Measurements from ENCODE around the gene STK24.

Gene STK24

DNA sequence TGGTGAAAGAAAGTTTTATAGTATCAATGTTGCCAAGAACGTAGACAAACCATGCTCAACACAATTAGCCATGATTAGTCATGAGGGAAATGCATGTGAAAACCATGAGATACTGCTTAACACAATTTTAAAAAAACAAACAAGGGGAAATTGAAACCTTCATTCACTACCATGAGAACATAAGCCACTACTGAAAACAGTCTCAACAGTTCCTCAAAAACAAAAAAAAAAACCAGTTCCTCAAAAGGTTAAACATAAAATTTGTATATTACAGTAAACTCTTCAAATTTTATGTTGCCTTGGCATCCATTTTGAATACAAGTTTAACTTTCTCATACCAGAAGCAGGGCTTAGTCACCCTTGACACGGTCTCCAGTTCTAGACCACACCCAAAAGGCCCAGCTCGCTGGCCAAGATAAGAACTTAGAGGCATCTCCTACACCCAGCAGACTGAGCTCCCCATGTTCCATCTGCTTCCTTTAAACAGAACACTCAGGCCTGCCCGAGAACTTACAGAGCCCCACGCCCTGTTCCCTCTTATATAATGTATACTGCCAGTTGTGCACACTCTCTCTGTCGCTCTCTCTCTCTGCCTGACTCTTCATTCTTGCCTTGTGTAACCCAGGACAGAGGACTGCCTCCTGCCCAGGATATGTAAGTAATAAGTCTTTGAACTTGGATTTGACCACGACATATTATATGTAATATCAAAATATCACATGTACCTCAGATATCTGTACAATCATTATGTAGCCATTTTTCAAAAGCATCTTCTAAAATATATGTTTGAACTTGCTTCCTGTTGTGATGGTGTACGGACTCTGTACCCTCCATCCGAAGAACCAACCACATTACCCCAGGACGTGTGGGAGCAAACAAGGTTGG is 67.4 kb downstream of the STK24 start:
- DNase-seq (ENCODE audit: low spot score): no peak

DNA sequence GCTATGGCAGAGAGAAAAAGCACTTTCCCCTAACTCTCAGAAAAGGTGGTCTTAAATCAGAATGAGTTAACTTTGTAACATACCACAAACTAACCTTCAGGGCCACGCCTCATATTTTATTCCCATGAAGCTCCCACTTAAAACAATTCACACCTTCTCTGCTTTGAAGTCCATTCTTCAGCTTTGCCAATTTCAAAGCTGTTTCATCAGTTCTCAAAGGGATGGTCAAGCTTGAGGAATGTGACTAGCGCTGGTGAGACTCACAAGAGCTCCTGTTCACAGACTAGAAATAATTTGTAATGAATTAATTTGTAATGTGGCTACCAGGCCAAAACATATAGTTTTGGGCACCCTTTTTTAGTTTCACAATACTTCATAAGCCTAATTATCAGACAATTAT is 68.2 kb downstream of the STK24 start:
- DNase-seq (ENCODE audit: low spot score): no peak

DNA sequence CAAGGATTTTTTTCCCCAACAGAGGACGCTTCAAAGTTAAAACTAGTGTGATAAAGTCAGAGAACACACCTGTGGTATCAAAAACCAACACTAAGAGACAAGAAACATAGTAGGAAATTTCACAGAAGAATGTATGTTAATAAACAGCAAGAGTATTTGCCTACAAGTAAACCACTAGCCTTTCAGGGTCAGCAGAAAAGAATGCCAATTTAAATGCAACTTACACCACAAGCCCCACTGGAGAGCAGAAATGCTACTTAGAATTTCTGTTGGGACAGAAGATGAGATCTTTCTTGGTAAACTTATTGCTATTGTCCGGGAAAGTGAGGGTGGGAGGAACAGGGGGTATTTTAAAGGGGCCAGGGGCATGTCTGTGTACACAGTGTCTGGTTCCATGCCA is 68.6 kb downstream of the STK24 start:
- no peak for DNase-seq (ENCODE audit: low spot score)

DNA sequence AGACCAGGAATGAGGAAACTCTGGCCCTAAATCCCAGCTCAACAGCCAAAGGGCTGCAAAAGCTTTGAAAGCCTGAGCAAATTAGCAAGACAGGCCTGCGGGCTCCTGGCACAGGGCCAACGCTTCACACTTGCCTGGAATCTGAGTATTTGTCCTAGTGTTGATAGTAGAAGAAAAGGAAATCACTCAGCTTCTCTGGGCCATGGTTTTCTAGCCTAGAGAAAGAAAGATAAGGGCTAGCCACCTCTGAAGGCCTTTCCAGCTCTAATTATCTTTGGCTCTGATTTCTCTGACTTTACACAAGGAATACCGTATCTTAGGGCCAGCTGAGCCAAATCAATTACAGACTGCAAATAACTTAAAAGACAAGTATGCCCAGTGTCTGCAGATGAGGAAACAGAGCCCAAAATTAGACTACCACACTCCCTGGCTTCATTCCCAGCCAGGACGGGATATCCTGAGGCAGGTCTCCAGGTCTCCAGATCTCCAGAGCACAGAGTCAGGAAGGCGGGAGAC is 69.6 kb downstream of the STK24 start:
- DNase-seq (ENCODE audit: low spot score): no peak

DNA sequence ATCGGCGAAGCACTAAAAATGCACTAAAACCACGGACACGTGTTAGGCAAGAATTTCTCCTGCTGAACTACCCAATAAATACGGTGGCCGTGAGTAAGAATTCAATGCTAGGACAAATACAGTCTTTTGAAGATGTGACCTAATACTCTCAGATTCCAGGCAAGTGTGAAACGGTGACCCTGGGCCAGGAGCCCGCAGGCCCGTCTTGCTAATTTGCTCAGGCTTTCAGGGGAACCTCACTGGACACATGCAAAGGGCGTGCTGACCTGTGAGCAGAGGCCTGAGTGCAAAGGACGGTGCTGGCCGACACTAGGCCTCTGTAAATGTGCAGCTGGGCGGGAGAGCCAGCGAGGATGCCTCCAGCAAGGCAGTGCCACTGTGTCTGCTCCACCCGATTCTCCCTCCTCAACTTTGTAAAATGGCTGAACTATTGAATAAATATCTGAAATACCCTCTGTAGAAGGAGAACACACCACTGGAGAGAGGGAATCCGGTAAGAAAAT is 70.1 kb downstream of the STK24 start:
- no peak for DNase-seq (ENCODE audit: low spot score)

DNA sequence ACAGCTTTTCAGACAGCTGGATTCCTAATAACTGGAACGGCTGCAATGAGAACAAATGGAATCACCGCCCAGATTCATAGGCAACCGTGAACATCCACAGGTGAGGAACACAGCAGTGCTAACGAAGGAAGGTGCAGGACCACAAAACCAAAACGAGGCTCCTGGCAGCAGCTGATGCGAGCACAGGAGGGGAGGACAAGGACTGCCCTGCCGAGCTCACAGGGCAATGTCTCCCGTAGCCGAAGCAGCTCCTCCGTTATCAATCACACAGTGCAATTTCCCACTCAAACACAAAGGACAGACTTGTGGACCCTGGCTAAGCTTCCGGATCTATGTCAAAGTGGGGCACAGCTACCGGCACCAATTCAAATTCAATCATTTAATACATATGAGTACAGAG is 70.6 kb downstream of the STK24 start:
- DNase-seq (ENCODE audit: low spot score): no peak

DNA sequence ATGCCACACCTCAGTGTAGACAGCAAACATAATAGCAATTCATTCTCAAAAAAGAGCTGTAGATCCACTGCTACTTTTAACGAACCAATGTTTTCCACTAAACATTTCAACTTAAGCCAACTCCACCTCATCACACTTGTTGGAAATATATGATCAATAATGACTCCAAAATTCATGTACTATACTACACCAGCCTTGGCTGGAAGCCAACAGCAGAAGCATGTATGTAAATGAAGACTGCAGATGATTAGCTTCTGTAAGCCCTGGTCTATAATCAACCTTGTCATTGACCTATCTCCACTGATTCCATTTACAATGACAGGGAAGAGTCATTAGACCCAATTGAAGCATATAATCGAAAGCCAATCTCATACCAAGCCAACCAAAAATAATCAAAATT is 71.7 kb downstream of the STK24 start:
- DNase-seq (ENCODE audit: low spot score): no peak

DNA sequence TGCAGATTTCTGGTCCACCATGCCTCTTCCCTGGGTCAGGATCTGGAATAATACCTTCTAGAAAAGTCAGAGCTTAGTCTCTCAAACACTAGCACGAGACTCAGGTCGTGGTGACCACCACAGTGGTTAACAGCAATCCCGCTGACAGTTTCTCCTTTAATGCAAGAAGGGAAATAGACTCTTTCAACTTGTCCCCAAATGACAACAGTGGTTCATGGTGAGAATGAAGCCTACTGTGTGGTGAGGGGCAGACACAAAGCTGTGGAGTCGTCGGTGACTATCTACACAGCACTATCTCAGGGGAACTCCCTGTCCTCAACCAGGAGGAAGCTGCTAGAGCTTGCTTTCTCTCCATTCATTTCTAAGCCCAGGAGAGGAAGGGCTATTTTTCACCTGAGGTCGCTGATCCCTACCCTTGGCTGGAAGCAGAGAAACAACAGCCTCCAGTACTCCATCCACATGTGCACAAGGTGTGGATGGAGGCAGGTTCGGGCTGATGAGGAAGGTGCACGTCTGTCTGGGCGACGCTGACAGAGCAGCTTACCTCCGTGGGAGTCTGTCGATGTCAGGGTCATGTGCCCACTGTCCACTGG is 72.4 kb downstream of the STK24 start:
- no peak for DNase-seq (ENCODE audit: low spot score)

DNA sequence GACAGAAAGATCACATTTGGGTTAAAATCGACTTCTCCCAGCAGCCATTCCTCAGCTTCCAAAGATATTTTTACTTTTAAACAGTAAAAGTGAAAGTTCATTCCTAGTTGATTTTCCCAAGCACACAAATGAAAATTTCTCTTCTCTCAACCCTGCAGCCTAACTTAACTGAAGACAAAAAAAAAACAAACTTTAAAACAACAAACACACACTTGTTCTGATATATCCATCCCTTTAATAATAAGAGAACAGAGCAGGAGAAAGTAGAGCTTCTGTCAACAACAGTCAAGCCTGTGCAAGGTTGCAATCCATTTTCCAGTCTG is 72.9 kb downstream of the STK24 start:
- DNase-seq (ENCODE audit: low spot score): no peak

DNA sequence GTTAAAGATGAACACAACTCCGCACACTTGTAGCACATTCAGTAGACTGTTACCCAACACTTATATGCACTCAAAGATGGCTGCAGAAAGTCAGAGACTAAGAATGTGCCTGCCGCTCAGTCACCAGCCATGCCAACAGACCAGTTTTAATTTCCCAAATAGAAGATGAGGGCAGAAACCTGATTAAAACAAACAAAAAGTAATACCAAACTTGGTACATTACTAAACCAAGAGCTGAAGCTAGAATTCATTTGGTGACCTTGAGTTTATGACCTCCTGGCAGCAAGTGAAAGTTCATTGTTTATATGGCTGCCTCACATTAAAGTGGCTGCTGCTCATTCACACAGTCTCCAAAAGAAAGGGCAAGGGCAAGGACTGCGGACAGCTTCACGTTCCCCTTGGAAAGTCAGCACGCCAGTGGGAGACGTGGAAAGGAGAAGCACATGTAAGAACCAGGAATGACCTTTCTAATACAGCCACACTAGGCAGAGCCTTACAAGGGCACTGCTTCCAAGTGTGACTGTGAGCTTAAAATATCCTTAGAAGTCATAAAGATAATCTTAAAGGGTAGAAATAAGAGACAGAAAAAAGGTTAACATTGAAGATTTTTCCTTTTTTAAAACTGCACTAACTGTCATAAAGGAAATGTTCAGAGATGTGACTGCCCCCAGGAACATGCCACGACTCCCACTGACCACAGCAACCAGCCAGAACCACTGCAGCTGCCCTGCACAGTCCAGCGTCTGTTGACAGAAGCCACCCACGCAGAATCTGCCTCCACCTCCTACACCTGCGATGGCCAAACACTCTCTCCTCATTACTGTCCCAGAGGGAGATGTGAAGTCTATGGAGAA is 73.5 kb downstream of the STK24 start:
- DNase-seq (ENCODE audit: low spot score): no peak

DNA sequence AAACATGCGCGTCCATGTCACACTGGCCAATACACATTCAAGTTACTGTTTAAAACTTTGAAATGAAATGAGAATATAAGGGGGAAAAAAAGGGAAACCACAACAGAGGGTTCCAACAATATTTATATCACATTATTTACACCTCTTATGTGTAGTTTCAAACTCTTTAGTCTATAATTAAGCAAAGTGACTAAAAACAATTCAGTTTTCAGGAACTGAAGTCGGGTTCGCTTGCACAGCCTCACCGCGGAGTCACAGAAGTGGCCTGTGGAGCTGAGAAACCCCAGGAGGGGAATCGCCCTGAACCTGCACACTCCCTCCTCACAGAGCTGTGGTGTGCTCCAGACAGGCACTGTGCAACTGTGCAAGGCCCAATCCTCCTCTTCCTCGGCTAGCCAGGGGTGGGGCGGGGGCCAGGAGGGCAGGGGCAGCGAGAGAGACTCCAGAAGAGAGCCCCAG is 75.9 kb downstream of the STK24 start:
- no peak for DNase-seq (ENCODE audit: low spot score)

DNA sequence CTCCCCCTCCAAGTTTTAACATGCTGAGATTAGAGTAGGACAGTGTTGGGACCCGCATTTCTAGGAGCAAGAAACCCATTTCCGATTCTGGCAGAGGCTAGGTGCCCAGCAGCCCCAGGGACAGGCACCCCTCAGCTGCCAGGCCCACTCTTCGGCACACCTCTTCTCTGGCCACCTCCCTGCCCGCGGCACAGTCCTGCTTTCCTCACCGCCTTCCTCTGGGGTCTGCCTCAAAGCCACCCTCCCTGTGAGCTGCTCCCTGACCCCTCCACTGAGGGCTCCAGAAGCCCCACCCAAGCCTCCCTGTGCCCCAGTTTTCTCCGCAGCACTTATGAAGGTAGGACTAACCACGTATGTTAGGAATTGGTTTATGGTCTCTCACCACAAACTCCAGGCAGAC is 79.9 kb downstream of the STK24 start:
- DNase-seq (ENCODE audit: low spot score): no peak

DNA sequence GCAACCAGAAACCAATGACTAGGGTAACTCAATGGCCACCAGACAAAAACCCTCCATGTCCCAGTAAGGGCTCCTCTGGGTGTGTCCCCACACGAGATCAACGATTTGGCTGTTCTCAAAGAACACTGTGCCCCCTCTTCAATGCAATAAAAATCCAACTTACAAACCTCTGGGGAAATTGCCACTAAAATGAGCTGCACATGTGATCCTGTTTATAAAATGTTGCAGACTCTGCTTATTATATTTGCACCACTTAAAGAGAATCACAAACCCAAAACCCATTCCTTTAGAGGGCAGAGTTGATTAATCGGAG is 80.5 kb downstream of the STK24 start:
- no peak for DNase-seq (ENCODE audit: low spot score)

DNA sequence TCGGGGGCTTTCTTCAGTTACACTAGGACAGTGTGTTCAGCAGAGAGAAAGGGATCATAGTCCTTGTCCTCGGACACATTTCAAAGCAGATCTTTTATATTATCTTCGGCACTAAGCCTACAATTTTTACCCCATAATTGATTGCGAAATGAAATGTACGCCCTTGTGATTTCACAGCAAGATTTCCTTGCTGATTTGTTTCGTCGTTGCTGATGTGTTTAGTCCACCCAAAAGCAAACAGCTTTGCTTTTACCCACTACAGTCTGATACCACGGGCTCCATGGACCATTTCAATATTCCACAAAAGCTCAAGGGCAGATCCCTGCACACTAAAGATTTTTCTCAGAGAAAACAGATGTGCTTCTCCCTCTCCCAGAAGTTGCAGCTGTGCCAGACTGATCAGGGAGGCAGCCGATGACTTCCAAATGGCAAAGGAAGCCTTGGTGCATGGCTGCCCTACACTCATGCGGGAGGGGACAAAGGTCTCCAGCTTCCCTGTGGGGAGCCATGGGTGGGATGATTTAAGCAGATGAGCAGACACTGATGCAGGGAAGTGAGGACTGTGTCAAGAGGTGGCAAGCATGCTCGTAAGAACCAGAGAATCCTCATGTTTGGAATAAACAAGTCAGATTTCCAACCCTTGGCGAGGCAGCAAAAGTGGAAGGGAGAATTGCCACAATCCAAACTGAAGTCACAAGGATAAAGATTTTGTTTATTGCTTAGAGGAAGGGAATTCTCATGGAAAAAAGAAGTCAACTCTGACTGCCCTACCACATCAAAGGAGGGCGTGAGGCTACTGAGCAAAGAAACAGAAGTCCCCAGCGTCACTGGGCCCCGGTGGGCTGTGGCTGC is 81.1 kb downstream of the STK24 start:
- no peak for DNase-seq (ENCODE audit: low spot score)

DNA sequence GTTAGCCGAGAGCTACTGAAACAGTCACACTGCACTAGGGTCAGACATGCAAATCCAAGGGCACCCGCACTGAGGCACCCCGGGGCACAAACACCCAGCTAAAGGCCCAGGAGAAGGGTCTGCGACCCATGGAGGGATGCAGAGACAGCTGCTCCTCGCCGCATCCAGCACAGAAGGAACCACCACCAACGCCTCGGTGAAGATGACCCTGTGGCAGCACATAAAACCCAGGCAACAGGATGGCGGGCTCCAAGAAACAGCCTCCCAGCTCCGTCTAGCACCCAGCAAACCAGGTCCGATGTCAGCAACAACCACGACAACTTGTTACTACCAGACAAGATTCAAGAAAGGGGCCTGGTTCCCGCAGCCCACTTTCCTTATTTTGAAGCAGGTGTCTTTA is 82.1 kb downstream of the STK24 start:
- no peak for DNase-seq (ENCODE audit: low spot score)

DNA sequence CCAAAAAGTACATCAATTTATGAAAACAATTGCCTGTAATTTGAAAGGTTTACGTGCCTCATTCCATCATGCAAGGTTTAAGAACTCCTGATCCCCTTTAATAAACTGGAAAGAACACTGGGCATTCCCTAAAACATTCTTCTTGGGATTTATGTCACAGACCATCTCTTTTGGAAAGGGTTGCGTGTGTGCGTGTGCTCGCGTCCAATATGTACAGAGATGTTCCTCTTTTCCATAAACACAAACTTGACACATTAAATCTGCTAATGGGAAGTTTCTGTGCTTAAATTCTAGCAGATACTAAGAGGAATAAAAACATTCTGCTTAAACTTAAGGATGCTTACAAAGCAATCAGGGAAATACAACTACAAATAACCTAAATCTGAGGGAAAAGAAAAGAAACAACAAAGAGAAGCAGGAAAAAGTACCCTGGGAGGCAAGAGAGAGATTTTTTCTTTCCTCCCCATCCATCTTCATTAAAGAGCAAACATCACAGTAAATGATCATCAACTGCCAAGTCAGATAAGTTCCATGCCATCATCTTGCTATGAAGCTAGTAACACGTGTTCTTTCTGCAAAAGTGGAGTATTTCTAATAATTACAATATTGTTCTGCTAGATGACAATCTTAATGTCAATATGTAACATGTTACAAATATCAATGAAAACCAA is 83.7 kb downstream of the STK24 start:
- no peak for DNase-seq (ENCODE audit: low spot score)

DNA sequence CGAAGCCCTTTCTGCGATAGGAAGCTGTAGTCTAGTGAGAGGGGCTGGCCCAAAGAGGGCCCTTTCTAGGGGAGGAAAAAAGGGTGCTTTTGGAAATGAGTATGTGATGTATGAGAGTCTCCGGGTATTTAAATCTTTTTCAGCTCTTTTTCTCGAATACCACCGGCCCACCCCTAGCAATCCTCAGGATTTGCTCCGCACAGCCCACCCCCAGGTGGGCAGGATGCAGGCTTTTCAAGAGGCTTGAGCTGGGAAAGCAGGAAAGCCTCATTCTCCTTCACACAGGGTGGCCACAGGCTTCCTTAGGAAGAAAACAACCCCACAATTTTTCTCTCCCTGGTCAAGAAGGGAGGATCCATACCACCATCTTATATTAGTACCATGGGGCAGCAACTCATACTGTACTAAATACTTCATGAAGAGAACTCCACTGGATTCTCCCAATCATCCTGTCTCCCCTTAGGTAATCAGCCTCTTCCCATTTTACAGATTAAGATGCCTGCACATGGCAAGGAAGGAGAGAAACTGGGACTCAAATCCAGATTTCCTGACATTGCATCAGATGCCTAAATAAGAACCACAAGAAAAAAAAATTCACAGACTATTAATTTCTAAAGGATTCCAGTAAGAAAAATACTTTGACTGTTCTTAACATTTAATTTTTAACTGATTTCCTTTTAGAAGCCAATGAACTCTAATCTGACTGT is 84.4 kb downstream of the STK24 start:
- no peak for DNase-seq (ENCODE audit: low spot score)

DNA sequence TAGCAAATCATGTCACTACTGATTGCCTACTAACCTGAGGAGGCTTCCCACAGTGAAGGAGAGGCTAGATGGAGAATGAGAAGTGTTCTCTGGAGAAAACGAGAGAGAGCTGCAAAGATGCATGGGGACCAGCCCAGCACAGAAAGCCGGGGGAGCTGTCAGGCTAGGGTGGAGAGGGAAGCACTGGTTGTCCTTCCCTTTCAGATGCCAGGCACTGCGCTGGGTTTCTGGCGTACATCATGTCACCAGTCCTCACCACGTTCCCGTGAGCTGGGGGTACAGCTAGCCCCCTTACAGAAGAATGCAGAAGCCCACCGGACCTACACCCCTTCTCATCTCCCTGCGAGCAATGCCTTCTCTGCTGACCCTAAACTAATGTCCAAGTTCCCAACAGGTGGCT is 86.0 kb downstream of the STK24 start:
- no peak for DNase-seq (ENCODE audit: low spot score)

DNA sequence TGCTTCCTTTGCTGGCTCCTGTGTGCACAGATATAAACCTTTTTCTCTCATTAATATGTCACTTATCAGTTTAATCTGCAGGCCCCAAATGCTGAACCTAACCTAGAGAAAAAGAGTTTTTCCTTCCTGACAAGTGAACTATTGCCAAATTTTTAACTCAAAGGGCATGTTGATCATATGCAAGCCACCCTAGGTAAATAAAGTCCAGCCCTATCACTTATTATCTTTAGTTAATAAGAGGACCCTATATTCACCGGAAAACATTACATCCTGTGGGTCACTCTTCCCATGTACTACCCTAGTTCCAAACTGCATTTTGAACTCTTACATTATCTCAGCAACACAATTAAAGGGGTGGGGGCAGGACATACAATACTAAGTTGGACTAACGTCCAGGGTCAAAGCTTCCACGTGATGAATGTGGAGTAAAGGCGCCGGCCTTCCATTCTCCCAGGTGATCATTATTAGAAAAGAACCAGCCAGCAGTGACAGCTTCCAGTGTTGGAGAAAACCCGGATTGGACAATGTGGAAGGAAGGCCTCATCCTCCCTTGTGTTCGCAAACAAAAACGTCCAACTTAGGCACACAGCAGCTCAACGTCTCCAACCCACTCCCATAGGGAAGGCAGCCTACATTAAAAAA is 86.6 kb downstream of the STK24 start:
- no peak for DNase-seq (ENCODE audit: low spot score)

Data from HuH-7 (cell line).